H1 (cell line): ENCODE measurements around the gene ATP11A. TPM values are rescaled to one million over a fixed set of nuclear protein-coding genes. Genes with fewer than 3 reads are reported as not detected.

ENCODE experiments used
- CTCF ChIA-PET: fragments of 300-600 bp; sonication (Branson Sonifier 250); formaldehyde crosslinking; loops from one replicate; lab custom pipeline; 2021; ENCODE audit not compliant: partially characterized antibody; lab: Charles Lee
- POLR2A ChIA-PET: fragments of 300-600 bp; sonication (Branson Sonifier 250); formaldehyde crosslinking; loops from one replicate; lab custom pipeline; 2021; ENCODE audit warnings: inconsistent platforms; ENCODE audit not compliant: partially characterized antibody; lab: Charles Lee
- DNase-seq, 2 experiments: peaks; one replicate each; pipeline versions ENCODE4 v3.0.0 to v3.0.0-alpha.2; 2010 to 2022; ENCODE audit warnings: low spot score in 2 of 2, low read depth in 1 of 2, mixed read lengths in 1 of 2
- FAIRE-seq: peaks from 2 replicates; lab custom pipeline; 2011; peaks lifted over from hg19 to GRCh38; lab: Jason Lieb, UNC
- H2AFZ ChIP-seq: 2 replicates; pipeline ENCODE4 v1.8.1; 2012; ENCODE audit warnings: low read length, inconsistent platforms
- H2AK5ac ChIP-seq: 2 replicates; pipeline ENCODE4 v1.6.1; 2013; ENCODE audit warnings: low read depth, low read length
- H2BK120ac ChIP-seq: replicated peaks from 2 replicates; pipeline ENCODE3; 2013; ENCODE audit warnings: low read depth, low read length, inconsistent platforms
- H2BK12ac ChIP-seq: 2 replicates; pipeline ENCODE4 v1.6.1; 2013; ENCODE audit warnings: low read depth, low read length
- H2BK15ac ChIP-seq: 2 replicates; pipeline ENCODE4 v1.6.1; 2013; ENCODE audit warnings: low read length
- H2BK20ac ChIP-seq: 2 replicates; pipeline ENCODE4 v1.6.1; 2013; ENCODE audit warnings: low read length
- H2BK5ac ChIP-seq: 2 replicates; pipeline ENCODE4 v1.6.1; 2013; ENCODE audit warnings: low read depth, low read length
- H3K14ac ChIP-seq: 2 replicates; pipeline ENCODE4 v1.6.1; 2013; ENCODE audit warnings: inconsistent platforms; ENCODE audit not compliant: insufficient read length
- H3K18ac ChIP-seq: 2 replicates; pipeline ENCODE4 v1.6.1; 2013; ENCODE audit warnings: low read length; ENCODE audit errors: extremely low read depth
- H3K23ac ChIP-seq: 2 replicates; pipeline ENCODE4 v1.6.1; 2013; ENCODE audit warnings: inconsistent platforms; ENCODE audit not compliant: insufficient read length
- H3K23me2 ChIP-seq: 2 replicates; pipeline ENCODE4 v1.6.1; 2013; ENCODE audit warnings: low read depth, low read length
- H3K27ac ChIP-seq: 2 replicates; pipeline ENCODE4 v1.6.1; 2011; ENCODE audit warnings: low read depth, low read length, inconsistent platforms
- H3K27me3 ChIP-seq, 4 experiments: replicated peaks in 1 of 4; 1 replicate in 1 of 4; 2 replicates in 3 of 4; pipeline versions ENCODE4 v1.6.1 to v1.8.1; 2011 to 2013; ENCODE audit warnings: low read length in 3 of 4, mild to moderate bottlenecking in 3 of 4, inconsistent platforms in 2 of 4, mixed read lengths in 2 of 4, moderate library complexity in 1 of 4; ENCODE audit not compliant: control insufficient read depth in 3 of 4, insufficient read depth in 3 of 4; ENCODE audit errors: extremely low read depth in 1 of 4
- H3K36me3 ChIP-seq, 4 experiments: 2 replicates each; pipeline versions ENCODE4 v1.6.1 to v1.8.1; 2011 to 2013; ENCODE audit warnings: mild to moderate bottlenecking in 4 of 4, low read length in 3 of 4, moderate library complexity in 2 of 4, control low read depth in 1 of 4, inconsistent platforms in 1 of 4; ENCODE audit not compliant: insufficient read depth in 4 of 4, control insufficient read depth in 2 of 4
- H3K4ac ChIP-seq: replicated peaks from 2 replicates; pipeline ENCODE3; 2013; ENCODE audit warnings: low read length, low read depth, mixed read lengths, inconsistent platforms; ENCODE audit not compliant: insufficient read length
- H3K4me1 ChIP-seq, 4 experiments: replicated peaks in 1 of 4; 1 replicate in 1 of 4; 2 replicates in 3 of 4; pipeline versions ENCODE4 v1.6.1 to v1.8.1; 2011 to 2013; ENCODE audit warnings: low read length in 3 of 4, inconsistent platforms in 2 of 4, mixed read lengths in 1 of 4; ENCODE audit not compliant: insufficient read depth in 4 of 4, control insufficient read depth in 3 of 4
- H3K4me2 ChIP-seq, 2 experiments: 2 replicates each; pipeline versions ENCODE4 v1.6.1 to v1.8.1; 2011 to 2013; ENCODE audit warnings: low read depth in 2 of 2, low read length in 2 of 2, control low read depth in 1 of 2, inconsistent platforms in 1 of 2, mild to moderate bottlenecking in 1 of 2; ENCODE audit not compliant: insufficient read depth in 1 of 2
- H3K4me3 ChIP-seq, 4 experiments: fragments of 200-600, 300-600 bp in 1 of 4; sonication (generic), shearing (Covaris generic), sonication (Bioruptor Twin) in 1 of 4; 2 replicates each; pipeline versions ENCODE4 v1.5.1 to v1.8.1; 2011 to 2016; ENCODE audit warnings: low read length in 4 of 4, low read depth in 3 of 4, control low read depth in 2 of 4, inconsistent platforms in 2 of 4, mild to moderate bottlenecking in 2 of 4, mixed read lengths in 1 of 4, moderate library complexity in 1 of 4; ENCODE audit not compliant: insufficient read depth in 2 of 4; ENCODE audit errors: extremely low read depth in 1 of 4
- H3K56ac ChIP-seq: replicated peaks from 2 replicates; pipeline ENCODE3; 2013; ENCODE audit warnings: low read depth, mild to moderate bottlenecking, mixed read lengths, low read length, inconsistent platforms; ENCODE audit not compliant: insufficient read length
- H3K79me1 ChIP-seq: 2 replicates; pipeline ENCODE4 v1.6.1; 2013; ENCODE audit warnings: low read depth, low read length, control low read depth
- H3K79me2 ChIP-seq, 2 experiments: 2 replicates each; pipeline versions ENCODE4 v1.6.1 to v1.8.1; 2012 to 2013; ENCODE audit warnings: low read length in 2 of 2, mild to moderate bottlenecking in 2 of 2, inconsistent platforms in 1 of 2; ENCODE audit not compliant: insufficient read depth in 2 of 2, control insufficient read depth in 1 of 2
- H3K9ac ChIP-seq, 4 experiments: replicated peaks in 1 of 4; 1 replicate in 1 of 4; 2 replicates in 3 of 4; pipeline versions ENCODE4 v1.6.1 to v1.8.1; 2011 to 2013; ENCODE audit warnings: low read depth in 3 of 4, low read length in 3 of 4, control low read depth in 2 of 4, mild to moderate bottlenecking in 2 of 4, moderate library complexity in 2 of 4, inconsistent platforms in 1 of 4; ENCODE audit errors: extremely low read depth in 1 of 4
- H3K9me3 ChIP-seq, 2 experiments: 2 replicates each; pipeline versions ENCODE4 v1.6.1 to v1.8.1; 2012 to 2013; ENCODE audit warnings: mild to moderate bottlenecking in 2 of 2, moderate library complexity in 2 of 2, control low read depth in 1 of 2, inconsistent platforms in 1 of 2, low read depth in 1 of 2, low read length in 1 of 2, mixed read lengths in 1 of 2; ENCODE audit not compliant: insufficient read depth in 2 of 2
- H4K20me1 ChIP-seq, 2 experiments: replicated peaks in 1 of 2; 2 replicates each; pipeline versions ENCODE3 to v1.8.1; 2011 to 2013; ENCODE audit warnings: inconsistent platforms in 2 of 2, low read length in 2 of 2, mild to moderate bottlenecking in 1 of 2; ENCODE audit not compliant: insufficient read depth in 2 of 2, control insufficient read depth in 1 of 2
- H4K5ac ChIP-seq: 2 replicates; pipeline ENCODE4 v1.6.1; 2013; ENCODE audit warnings: low read length, low read depth, mixed read lengths, inconsistent platforms; ENCODE audit not compliant: insufficient read length
- H4K8ac ChIP-seq: 2 replicates; pipeline ENCODE4 v1.8.0; 2013; ENCODE audit warnings: mild to moderate bottlenecking, moderate library complexity, low read length, inconsistent platforms; ENCODE audit not compliant: insufficient read depth; ENCODE audit errors: extremely low read depth
- H4K91ac ChIP-seq: replicated peaks from 2 replicates; pipeline ENCODE3; 2013; ENCODE audit warnings: low read length, mixed read lengths, inconsistent platforms; ENCODE audit not compliant: insufficient read length
- BACH1 ChIP-seq: IDR thresholded peaks from 2 replicates; pipeline ENCODE4 v1.6.1; 2012; ENCODE audit warnings: low read length, improper control_type of control experiment
- CBX8 ChIP-seq: fragments of 300-800, 300-1000 bp; sonication (generic); IDR thresholded peaks from 2 replicates; pipeline ENCODE4 v1.7.1; 2016; ENCODE audit warnings: low read depth, low read length, borderline replicate concordance
- CTCF ChIP-seq, 3 experiments: IDR thresholded peaks; 1 replicate in 2 of 3; 2 replicates in 1 of 3; pipeline versions ENCODE4 v1.5.1 to v1.6.1; 2011; ENCODE audit warnings: low read length in 3 of 3, mild to moderate bottlenecking in 3 of 3, inconsistent platforms in 2 of 3, low read depth in 1 of 3, moderate library complexity in 1 of 3; ENCODE audit not compliant: insufficient read depth in 1 of 3; ENCODE audit errors: control extremely low read depth in 1 of 3
- MAX ChIP-seq: IDR thresholded peaks from 2 replicates; pipeline ENCODE4 v1.6.1; 2012; ENCODE audit warnings: inconsistent platforms
- NRF1 ChIP-seq: IDR thresholded peaks from 2 replicates; pipeline ENCODE4 v1.6.1; 2011; ENCODE audit warnings: mild to moderate bottlenecking, low read depth, low read length, improper control_type of control experiment
- RAD21 ChIP-seq, 2 experiments: IDR thresholded peaks in 1 of 2; conservative IDR thresholded peaks in 1 of 2; 2 replicates each; pipeline ENCODE4 v1.6.1; 2011; ENCODE audit warnings: low read depth in 2 of 2, low read length in 2 of 2, improper control_type of control experiment in 1 of 2, inconsistent platforms in 1 of 2, mild to moderate bottlenecking in 1 of 2, moderate library complexity in 1 of 2
- RFX5 ChIP-seq: IDR thresholded peaks from 2 replicates; pipeline ENCODE4 v1.6.1; 2011; ENCODE audit warnings: low read depth, low read length, improper control_type of control experiment, borderline replicate concordance
- SAP30 ChIP-seq: fragments of 300-600 bp; sonication (generic); IDR thresholded peaks from 2 replicates; pipeline ENCODE4 v1.7.1; 2012; ENCODE audit warnings: low read length, moderate library complexity, mild to moderate bottlenecking, inconsistent platforms; ENCODE audit not compliant: insufficient read depth, insufficient replicate concordance
- SP1 ChIP-seq: IDR thresholded peaks from 2 replicates; pipeline ENCODE4 v1.6.1; 2011; ENCODE audit warnings: low read depth, low read length
- SUZ12 ChIP-seq: fragments of 200-600 bp; sonication (generic); IDR thresholded peaks from 2 replicates; pipeline ENCODE4 v1.6.1; 2012; ENCODE audit warnings: mild to moderate bottlenecking, inconsistent platforms, low read length, moderate library complexity, mixed read lengths
- TAF7 ChIP-seq: optimal IDR thresholded peaks from 2 replicates; pipeline ENCODE3; 2011; ENCODE audit warnings: low read depth, mild to moderate bottlenecking, inconsistent platforms, low read length, moderate library complexity, borderline replicate concordance
- WGBS, 2 experiments: shearing (Covaris generic) in 1 of 2; methylation state at CpG; one replicate each; pipeline versions ENCODE4 v1.1.6 to v1.1.7; 2013 to 2015; ENCODE audit warnings: low lambda C conversion rate in 2 of 2, mixed read lengths in 2 of 2, inconsistent platforms in 1 of 2, low coverage in 1 of 2, missing lambda C conversion rate in 1 of 2; ENCODE audit not compliant: insufficient replicate concordance in 2 of 2, insufficient coverage in 1 of 2, insufficient read length in 1 of 2; ENCODE audit errors: extremely low coverage in 1 of 2, missing lambda C conversion rate in 1 of 2; 5-methylcytosine and 5-hydroxymethylcytosine counted together
- polyA plus RNA-seq, 7 experiments: library from polyadenylated mRNA; depleted of rRNA in 3 of 7; stranded (reverse) in 5 of 7; unstranded in 2 of 7; fragments of >200 nt in 5 of 7; fragments of 200-250 nt in 2 of 7; gene quantifications; 1 replicate in 5 of 7; 2 replicates in 1 of 7; 4 replicates in 1 of 7; pipeline versions ENCODE4 v1.2.1 to v1.2.3, GENCODE V29; 2011 to 2013; ENCODE audit warnings: missing spikeins in 2 of 7, mixed read lengths in 2 of 7
- total RNA-seq: library from RNA; stranded (reverse); fragmentation: NEBNext Ultra II Directional; extraction: Animal tissue kit (Norgen Biotek cat#: 25700); gene quantifications from 2 replicates; pipeline ENCODE4 v1.2.1, GENCODE V29; 2021

The ATP11A gene
- total and polyA plus RNA-seq, 2 of the 8 experiments (the other 6 are each of a cell fraction or from before 2014, with no cell fraction given): 28.8 to 72.9 TPM

- H3K4me1 ChIP-seq: no peaks in the 10 kb centered on the region
- no peak overlapping the region for H2BK120ac ChIP-seq
- no peak overlapping the region for H3K56ac ChIP-seq
- no peak overlapping the region for H4K8ac ChIP-seq
- FAIRE-seq (no peak), DNase-seq (no peak)
- H3K4me2 ChIP-seq: no peak overlapping the region
- H3K79me2 ChIP-seq: no peaks in the 10 kb centered on the region
- WGBS, 2 experiments: 97% methylated on average over 11 of the region's 11 CpGs; no CpG with 5 or more reads in 1 of the 2 experiments
- H2BK12ac ChIP-seq: no peak overlapping the region
- H2BK20ac ChIP-seq: no peak overlapping the region
- ChIA-PET CTCF (interaction anchor here (0.6 kb wide), 1 partner anchor 199 kb away, joined by 4 read pairs; no protein-coding TSS in a partner anchor), POLR2A (no interaction called here)
- H4K20me1 ChIP-seq: no peaks in the 10 kb centered on the region
- peaks cover 13 to 66% (median 44%) of the 10 kb centered on the region in 4 experiments; a peak in 7 of 8 replicates for H3K36me3 ChIP-seq
- H2BK15ac ChIP-seq: no peak overlapping the region
- no peak overlapping the region for H2AK5ac ChIP-seq
- H4K5ac ChIP-seq: no peak overlapping the region
- no peak overlapping the region for H3K4ac ChIP-seq
- no peak overlapping the region for H3K14ac ChIP-seq
- H4K91ac ChIP-seq: no peak overlapping the region
- H3K4me3 ChIP-seq: no peak overlapping the region
- H3K9me3 ChIP-seq: peaks cover 15 to 16% of the 10 kb centered on the region in 2 experiments; a peak in 3 of 4 replicates
- no peak overlapping the region for H3K27ac ChIP-seq
- no peak overlapping the region for H3K9ac ChIP-seq
- no peaks in the 10 kb centered on the region for H3K27me3 ChIP-seq
- H2BK5ac ChIP-seq: no peak overlapping the region
- H3K23me2 ChIP-seq: no peaks in the 10 kb centered on the region
- no peak overlapping the region for H3K18ac ChIP-seq
- H3K79me1 ChIP-seq: no peaks in the 10 kb centered on the region; the same call in 1 of the 2 replicates
- no peak overlapping the region for H2AFZ ChIP-seq
- H3K23ac ChIP-seq: no peak overlapping the region
- TF ChIP-seq SAP30: no peak
- no peak for TF ChIP-seq CTCF (IDR thresholded peaks at IDR 0.05; ENCODE audit: control extremely low read depth in 1 of 3, insufficient read depth in 1 of 3, low read depth in 1 of 3, low read length in 3 of 3)
- no peak for TF ChIP-seq SUZ12
- TF ChIP-seq RFX5: no peak
- TF ChIP-seq MAX: no peak
- TF ChIP-seq CBX8: no peak
- no peak for TF ChIP-seq RAD21 (IDR thresholded peaks at IDR 0.05 in 1 of 2, conservative IDR thresholded peaks at IDR 0.05 in 1 of 2; ENCODE audit: low read depth in 2 of 2, low read length in 2 of 2)
- TF ChIP-seq TAF7: no peak
- TF ChIP-seq BACH1: no peak
- TF ChIP-seq NRF1: no peak
- TF ChIP-seq SP1: no peak
Observed at GRCh38 chr13:112820318-112820717, 130.5 kb downstream of the ATP11A start.
